Measurements from ENCODE around the gene LAMA4.

The LAMA4 gene

DNA sequence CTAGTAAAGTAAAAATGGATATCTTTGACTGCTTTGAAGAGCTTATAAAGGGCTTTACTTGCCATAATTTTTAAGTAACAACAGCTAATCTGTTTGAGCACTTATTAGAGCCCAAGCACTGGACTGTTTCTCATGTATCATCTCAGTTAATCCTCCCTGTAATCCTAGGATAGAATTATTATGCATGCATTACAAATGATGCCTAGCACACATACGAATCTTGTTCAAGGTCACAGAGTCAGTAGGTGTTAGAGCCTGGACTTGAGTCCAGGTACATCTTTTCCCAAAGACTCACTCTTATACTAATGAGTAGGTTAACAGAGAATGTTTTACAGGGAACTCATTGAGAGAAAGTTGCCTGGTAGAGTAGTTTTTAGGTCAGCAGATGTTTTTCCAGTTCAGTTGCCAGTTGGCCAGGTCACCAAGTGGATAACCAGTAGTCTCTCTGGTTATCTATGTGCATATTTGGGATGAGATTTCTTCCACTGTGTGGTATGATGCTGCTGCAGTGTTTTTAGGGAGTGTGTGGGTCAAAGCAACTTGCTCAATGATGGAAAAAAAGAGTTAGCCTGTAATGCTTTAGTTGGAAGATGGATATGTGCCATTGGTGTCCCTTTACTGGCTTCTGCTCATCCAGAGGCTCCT lies 32.3 kb upstream of the LAMA4 start:
- no peak overlapping the region for H3K4me3 ChIP-seq (ENCODE audit: control insufficient read depth, low read depth, low read length)
- no peak for DNase-seq (ENCODE audit: low read depth)
- no peak for TF ChIP-seq CTCF (conservative IDR thresholded peaks at IDR 0.05; ENCODE audit: control insufficient read depth, insufficient read depth, low read depth, low read length)

DNA sequence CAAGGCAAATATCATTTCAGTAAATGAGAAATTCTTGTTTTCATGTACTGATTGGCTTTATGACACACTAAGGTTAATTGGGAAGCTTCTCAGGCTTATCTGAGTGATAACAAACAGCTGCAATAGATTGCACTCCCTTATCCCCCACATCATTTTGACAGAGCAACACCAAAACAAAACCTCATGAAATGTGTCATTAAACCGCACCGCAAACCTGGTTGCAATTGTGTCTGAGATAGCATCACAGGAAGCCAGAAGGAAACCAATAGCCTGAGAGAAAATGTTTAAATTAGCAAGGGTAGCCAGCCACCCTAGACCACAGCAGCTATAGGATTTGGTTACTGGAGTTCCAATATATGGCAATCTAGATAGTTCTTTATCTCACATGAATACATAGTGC lies 31.6 kb upstream of the LAMA4 start:
- H3K4me3 ChIP-seq (ENCODE audit: control insufficient read depth, low read depth, low read length): no peak overlapping the region
- no peak for DNase-seq (ENCODE audit: low read depth)
- no peak for TF ChIP-seq CTCF (conservative IDR thresholded peaks at IDR 0.05; ENCODE audit: control insufficient read depth, insufficient read depth, low read depth, low read length)

GRCh38 chr6:112284603-112285002 lies 30.2 kb upstream of the LAMA4 start:
- no peak overlapping the region for H3K4me3 ChIP-seq (ENCODE audit: control insufficient read depth, low read depth, low read length)
- TF ChIP-seq CTCF (conservative IDR thresholded peaks at IDR 0.05; ENCODE audit: control insufficient read depth, insufficient read depth, low read depth, low read length): no peak
- no peak for DNase-seq (ENCODE audit: low read depth)

GRCh38 chr6:112283621-112284020 lies 29.3 kb upstream of the LAMA4 start:
- no peak for TF ChIP-seq CTCF (conservative IDR thresholded peaks at IDR 0.05; ENCODE audit: control insufficient read depth, insufficient read depth, low read depth, low read length)
- no peak for DNase-seq (ENCODE audit: low read depth)
- no peak overlapping the region for H3K4me3 ChIP-seq (ENCODE audit: control insufficient read depth, low read depth, low read length)

DNA sequence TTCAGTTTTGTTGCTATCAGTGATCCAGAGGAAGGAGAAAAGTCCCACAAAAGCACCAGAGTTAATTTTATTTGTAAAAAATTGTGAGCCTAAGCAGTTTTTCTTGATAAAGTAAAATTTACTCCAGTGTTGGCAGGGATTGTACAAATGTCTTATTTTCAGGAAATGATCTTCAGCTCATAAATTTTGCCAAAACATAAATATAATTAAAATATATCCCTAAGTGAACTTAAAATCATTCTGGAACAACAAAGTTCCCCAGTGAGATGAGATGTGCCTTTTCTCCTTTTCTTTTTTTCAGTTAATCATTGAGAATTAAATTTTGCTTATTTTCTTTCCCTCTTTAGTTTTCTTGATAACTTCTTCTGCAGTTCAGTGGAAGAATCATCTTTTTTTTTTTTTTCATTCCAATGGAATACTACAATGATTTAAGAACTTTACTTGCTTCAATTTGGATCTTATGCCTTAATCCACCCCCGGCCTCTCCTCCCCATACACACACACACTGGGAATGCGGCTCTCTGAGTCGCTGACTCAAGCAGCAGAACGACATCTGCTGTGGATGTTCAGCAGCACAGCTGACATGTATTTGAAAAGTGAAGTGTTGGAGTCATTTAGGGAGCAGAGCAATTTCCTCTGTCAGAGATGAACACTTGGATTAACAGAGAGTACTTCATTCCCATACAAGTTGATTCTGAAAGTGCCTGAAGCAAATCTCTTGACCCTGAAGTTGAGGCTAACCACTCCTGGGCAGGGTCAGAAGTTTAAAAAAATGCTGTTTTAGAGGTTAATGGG lies 27.7 kb upstream of the LAMA4 start:
- peak; percentile 95 for DNase-seq (ENCODE audit: low read depth)
- TF ChIP-seq CTCF (conservative IDR thresholded peaks at IDR 0.05; ENCODE audit: control insufficient read depth, insufficient read depth, low read depth, low read length): peak; percentile 52
- H3K4me3 ChIP-seq (ENCODE audit: control insufficient read depth, low read depth, low read length): no peak overlapping the region

GRCh38 chr6:112279031-112279935 lies 24.9 kb upstream of the LAMA4 start:
- TF ChIP-seq CTCF (conservative IDR thresholded peaks at IDR 0.05; ENCODE audit: control insufficient read depth, insufficient read depth, low read depth, low read length): no peak
- H3K4me3 ChIP-seq (ENCODE audit: control insufficient read depth, low read depth, low read length): no peak overlapping the region
- no peak for DNase-seq (ENCODE audit: low read depth)

Data from fibroblast of mammary gland (primary cell).